Measurements from ENCODE around the gene NFE2L2.

DNA sequence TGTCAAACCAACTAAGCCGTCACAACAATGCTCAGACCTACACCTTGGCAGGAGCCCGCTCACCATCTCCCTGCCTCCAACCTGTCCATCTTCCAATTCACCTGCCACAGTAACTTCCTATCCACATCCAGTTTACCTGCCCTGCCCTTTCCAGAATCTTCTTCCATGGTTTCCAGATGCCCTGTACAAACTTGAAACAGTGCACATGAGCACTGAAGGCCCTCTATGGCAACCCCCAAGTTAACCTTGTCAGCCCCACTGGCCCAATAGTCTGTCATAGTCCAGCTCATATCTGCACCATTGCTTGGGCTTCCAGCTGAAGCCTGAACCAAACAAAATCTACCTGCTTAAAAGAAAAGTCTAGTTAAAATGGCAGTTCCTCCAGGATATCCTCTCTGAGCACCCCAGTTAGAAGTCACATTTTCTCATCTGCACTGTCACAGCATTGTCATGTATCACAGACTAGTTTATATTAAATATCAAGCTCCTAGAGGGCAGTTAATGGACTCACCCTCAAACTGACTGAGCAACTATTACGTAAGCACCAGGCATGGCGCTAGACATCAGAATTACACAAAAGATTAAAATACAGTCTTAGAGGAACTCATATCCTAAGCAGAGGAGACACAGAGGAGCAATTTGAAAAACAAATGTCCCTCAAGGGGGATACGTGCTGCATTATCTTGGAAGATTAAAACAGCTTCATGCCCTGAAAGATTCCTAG lies 11.6 kb downstream of the NFE2L2 start:
- TF ChIP-seq, protein P1, sequence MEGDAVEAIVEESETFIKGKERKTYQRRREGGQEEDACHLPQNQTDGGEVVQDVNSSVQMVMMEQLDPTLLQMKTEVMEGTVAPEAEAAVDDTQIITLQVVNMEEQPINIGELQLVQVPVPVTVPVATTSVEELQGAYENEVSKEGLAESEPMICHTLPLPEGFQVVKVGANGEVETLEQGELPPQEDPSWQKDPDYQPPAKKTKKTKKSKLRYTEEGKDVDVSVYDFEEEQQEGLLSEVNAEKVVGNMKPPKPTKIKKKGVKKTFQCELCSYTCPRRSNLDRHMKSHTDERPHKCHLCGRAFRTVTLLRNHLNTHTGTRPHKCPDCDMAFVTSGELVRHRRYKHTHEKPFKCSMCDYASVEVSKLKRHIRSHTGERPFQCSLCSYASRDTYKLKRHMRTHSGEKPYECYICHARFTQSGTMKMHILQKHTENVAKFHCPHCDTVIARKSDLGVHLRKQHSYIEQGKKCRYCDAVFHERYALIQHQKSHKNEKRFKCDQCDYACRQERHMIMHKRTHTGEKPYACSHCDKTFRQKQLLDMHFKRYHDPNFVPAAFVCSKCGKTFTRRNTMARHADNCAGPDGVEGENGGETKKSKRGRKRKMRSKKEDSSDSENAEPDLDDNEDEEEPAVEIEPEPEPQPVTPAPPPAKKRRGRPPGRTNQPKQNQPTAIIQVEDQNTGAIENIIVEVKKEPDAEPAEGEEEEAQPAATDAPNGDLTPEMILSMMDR (conservative IDR thresholded peaks at IDR 0.05; ENCODE audit: low read depth, low read length): no peak
- TF ChIP-seq EZH2 (IDR thresholded peaks at IDR 0.05; ENCODE audit: borderline replicate concordance, low read depth, low read length, poor library complexity, severe bottlenecking): no peak

Data from A673 (cell line).